IPS DF 6.9 (cell line): ENCODE results near the gene RYR1.

Experiments used
- DNase-seq: peaks from one replicate; pipeline ENCODE4 v3.0.0-alpha.2; 2013; ENCODE audit warnings: low read depth, low spot score
- H3K27ac ChIP-seq: one replicate; pipeline ENCODE4 v1.5.1; 2013; ENCODE audit warnings: low read length, control low read depth
- H3K27me3 ChIP-seq: 2 replicates; pipeline ENCODE4 v1.6.1; 2013; ENCODE audit warnings: mild to moderate bottlenecking, low read length; ENCODE audit not compliant: control insufficient read depth, insufficient read depth
- H3K36me3 ChIP-seq: 2 replicates; pipeline ENCODE4 v1.6.1; 2013; ENCODE audit warnings: low read length; ENCODE audit not compliant: control insufficient read depth, insufficient read depth
- H3K4me1 ChIP-seq: 2 replicates; pipeline ENCODE4 v1.6.1; 2013; ENCODE audit warnings: low read length; ENCODE audit not compliant: control insufficient read depth, insufficient read depth
- H3K4me3 ChIP-seq: 2 replicates; pipeline ENCODE4 v1.5.1; 2013; ENCODE audit warnings: mild to moderate bottlenecking, low read length
- H3K9me3 ChIP-seq: 2 replicates; pipeline ENCODE4 v1.6.1; 2013; ENCODE audit warnings: low read length, inconsistent platforms; ENCODE audit not compliant: control insufficient read depth, insufficient read depth
- WGBS: extraction: QIAGEN DNeasy Blood & Tissue Kit; methylation state at CpG from one replicate; pipeline ENCODE4 v1.1.7; 2013; ENCODE audit warnings: mixed read lengths, missing lambda C conversion rate; ENCODE audit not compliant: insufficient read length, insufficient coverage; 5-methylcytosine and 5-hydroxymethylcytosine counted together

Gene RYR1

DNA sequence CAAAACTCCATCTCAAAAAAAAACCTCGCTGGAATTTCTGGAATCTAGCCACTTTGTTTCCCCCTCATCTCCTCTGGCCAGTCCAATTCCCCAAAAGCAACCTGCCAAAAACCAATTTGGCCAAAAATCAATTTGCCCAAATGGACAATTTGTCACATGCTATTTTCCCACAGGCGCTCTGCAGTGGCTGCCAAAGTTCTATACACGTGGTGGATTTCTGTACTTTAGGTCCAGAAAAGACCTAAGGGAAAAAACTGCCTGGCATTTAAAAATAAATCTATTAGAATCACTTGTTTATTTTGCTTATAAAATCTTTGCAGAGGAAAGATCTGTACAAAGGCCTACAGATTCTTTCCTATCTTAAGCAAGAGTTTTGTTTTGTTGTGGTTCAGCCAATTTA, 104.9 kb downstream of the RYR1 start:
- H3K4me1 ChIP-seq = no peaks in the 10 kb centered on the region
- H3K27me3 ChIP-seq = no peaks in the 10 kb centered on the region
- peaks cover 10% of the 10 kb centered on the region for H3K36me3 ChIP-seq
- no peak overlapping the region for H3K27ac ChIP-seq
- no peak overlapping the region for H3K4me3 ChIP-seq
- DNase-seq = no peak
- no CpG with 5 or more reads among the region's 3 CpGs for WGBS
- peaks cover 9% of the 10 kb centered on the region; the same call in 1 of the 2 replicates for H3K9me3 ChIP-seq

DNA sequence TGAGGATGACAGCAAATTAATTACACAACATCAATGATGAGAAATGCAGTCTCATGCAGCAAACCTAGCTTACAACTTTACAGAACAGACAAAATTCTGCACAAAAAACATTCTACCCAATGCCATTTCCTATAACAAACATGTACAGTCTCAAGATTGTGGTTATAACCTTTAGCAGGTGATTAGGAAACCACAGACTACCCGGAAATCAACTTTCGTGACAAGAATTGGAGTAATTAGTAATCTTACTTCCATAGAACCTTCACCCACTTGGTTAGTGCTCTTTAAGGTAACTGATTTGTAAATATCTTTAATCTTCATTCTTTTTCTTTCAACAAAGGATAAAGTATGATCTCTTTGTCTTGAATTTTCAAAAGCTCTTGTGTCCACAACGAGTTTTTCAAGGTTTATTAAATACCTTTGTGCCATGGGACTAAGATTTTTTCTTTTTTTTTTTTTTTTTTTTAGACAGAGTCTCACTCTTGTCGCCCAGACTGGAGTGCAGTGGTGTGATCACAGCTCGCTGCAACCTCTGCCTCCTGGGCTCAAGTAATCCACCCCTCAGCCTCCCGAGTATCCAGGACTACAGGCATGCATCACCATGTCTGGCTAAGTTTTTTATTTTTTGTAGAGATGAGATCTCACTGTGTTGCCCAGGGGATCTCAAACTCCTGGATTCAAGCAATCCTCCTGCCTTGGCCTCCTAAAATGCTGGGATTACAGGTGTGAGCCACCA, 105.5 kb downstream of the RYR1 start:
- peaks cover 10% of the 10 kb centered on the region for H3K36me3 ChIP-seq
- no peaks in the 10 kb centered on the region for H3K4me1 ChIP-seq
- peaks cover 9% of the 10 kb centered on the region; the same call in 1 of the 2 replicates for H3K9me3 ChIP-seq
- H3K27me3 ChIP-seq = no peaks in the 10 kb centered on the region
- no peak for DNase-seq
- H3K4me3 ChIP-seq = no peak overlapping the region
- WGBS = no CpG with 5 or more reads among the region's 6 CpGs
- no peak overlapping the region for H3K27ac ChIP-seq

DNA sequence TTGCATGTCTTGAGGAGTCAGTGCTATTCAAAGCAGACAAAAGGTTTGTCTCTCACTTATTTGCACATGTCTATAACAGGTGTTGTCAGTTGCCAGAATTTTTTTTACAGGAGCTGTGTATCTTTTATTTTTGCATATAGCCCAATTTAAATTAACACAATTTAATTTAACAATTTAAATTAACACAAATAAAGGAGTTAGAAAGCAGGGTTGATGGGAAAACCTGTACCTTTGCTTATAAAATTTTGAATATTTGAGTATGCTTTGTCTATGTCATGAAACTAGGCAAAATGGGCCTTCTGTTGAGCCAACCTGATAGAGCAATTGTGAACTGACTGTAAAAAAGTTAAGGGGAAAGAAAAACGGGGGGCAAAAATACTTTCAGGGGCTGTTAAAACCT, 106.3 kb downstream of the RYR1 start:
- peaks cover 7% of the 10 kb centered on the region; the same call in 1 of the 2 replicates for H3K9me3 ChIP-seq
- DNase-seq = no peak
- WGBS = no CpG with 5 or more reads among the region's 1 CpG
- H3K4me3 ChIP-seq = no peak overlapping the region
- no peaks in the 10 kb centered on the region for H3K27me3 ChIP-seq
- H3K4me1 ChIP-seq = no peaks in the 10 kb centered on the region
- H3K36me3 ChIP-seq = peaks cover 7% of the 10 kb centered on the region
- H3K27ac ChIP-seq = no peak overlapping the region

DNA sequence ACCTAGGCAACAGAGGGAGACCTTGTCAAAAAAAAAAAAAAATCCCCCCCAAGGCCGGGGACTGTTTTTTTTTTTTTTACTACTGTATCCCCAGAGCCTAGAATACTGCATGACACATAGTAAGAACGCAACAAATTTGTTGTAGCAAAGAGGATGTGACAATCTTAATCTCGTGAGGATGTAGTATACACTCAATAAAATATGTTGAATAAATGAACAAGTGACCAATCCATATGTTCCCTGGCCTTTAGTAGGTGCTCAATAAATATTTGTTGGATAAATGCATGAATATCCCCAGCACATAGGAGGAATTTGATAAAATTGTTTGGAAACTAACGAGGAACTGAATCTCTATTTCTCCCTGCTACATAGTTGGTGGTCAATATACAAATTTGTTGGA, 108.5 kb downstream of the RYR1 start:
- Histone ChIP-seq H3K4me3 (no peak overlapping the region), H3K36me3 (no peaks in the 10 kb centered on the region), H3K27me3 (no peaks in the 10 kb centered on the region), H3K4me1 (no peaks in the 10 kb centered on the region), H3K9me3 (no peaks in the 10 kb centered on the region), H3K27ac (no peak overlapping the region)
- no peak for DNase-seq
- no CpG with 5 or more reads among the region's 4 CpGs for WGBS

DNA sequence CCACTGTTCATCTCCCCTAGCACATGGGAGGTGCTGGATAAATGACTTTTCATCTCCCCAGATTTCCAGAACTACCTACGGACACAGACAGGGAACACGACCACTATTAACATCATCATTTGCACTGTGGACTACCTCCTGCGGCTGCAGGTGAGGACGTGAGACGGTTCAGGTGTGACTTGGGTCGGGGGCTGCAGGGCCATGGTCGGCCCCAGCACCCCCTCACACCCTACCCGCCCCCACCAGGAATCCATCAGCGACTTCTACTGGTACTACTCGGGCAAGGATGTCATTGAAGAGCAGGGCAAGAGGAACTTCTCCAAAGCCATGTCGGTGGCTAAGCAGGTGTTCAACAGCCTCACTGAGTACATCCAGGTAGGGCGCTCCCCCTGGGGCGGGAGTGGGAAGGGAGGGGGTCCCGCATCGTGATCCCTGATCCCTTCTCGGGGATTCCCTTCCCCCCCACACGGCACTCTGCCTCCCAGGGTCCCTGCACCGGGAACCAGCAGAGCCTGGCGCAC, 109.9 kb downstream of the RYR1 start:
- no peak overlapping the region for H3K4me3 ChIP-seq

DNA sequence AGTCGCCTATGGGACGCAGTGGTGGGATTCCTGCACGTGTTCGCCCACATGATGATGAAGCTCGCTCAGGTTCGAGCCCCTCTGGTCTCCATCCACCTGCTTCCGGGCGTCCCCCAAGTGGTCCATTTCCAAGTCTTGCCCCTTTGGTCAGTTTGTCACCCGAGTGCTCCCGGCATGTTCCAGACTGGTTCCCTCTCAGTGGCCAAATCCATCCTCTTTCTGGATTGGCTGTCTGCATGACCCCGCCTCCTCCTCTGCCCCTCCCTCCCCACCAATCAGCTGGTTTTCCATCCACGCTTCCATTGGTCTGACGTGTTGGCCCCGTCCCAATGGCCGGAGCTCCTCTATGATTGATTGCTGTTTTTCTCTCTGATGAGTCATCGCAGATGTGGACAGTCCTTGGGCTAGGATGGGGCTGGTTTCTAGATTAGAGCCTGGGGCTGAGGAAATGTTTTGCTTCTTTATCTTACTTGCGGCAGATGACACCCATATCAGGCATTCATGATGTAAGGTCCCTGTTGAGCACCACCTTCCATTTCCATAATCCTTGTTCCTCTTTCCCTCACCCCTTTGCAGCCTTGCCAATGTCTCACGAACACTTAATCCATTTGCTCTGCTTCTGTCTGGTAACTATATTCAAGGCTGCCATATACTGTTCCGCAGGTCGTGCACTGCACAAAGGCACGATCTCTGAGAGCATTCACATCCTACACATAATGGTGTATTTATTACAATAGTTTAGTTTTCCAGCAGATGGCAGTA, 110.5 kb downstream of the RYR1 start:
- peak; percentile 35 for DNase-seq
- no peaks in the 10 kb centered on the region for H3K36me3 ChIP-seq
- H3K4me1 ChIP-seq = no peaks in the 10 kb centered on the region; the same call in 1 of the 2 replicates
- H3K27ac ChIP-seq = no peak overlapping the region
- no CpG with 5 or more reads among the region's 21 CpGs for WGBS
- no peak overlapping the region for H3K4me3 ChIP-seq
- no peaks in the 10 kb centered on the region for H3K9me3 ChIP-seq
- H3K27me3 ChIP-seq = no peaks in the 10 kb centered on the region

More for the DNA sequence above, 109.9 kb downstream of the RYR1 start:
- Histone ChIP-seq H3K36me3 (no peaks in the 10 kb centered on the region), H3K9me3 (no peaks in the 10 kb centered on the region), H3K27ac (no peak overlapping the region), H3K27me3 (no peaks in the 10 kb centered on the region), H3K4me1 (no peaks in the 10 kb centered on the region; the same call in 1 of the 2 replicates)
- DNase-seq = no peak
- no CpG with 5 or more reads among the region's 19 CpGs for WGBS

DNA sequence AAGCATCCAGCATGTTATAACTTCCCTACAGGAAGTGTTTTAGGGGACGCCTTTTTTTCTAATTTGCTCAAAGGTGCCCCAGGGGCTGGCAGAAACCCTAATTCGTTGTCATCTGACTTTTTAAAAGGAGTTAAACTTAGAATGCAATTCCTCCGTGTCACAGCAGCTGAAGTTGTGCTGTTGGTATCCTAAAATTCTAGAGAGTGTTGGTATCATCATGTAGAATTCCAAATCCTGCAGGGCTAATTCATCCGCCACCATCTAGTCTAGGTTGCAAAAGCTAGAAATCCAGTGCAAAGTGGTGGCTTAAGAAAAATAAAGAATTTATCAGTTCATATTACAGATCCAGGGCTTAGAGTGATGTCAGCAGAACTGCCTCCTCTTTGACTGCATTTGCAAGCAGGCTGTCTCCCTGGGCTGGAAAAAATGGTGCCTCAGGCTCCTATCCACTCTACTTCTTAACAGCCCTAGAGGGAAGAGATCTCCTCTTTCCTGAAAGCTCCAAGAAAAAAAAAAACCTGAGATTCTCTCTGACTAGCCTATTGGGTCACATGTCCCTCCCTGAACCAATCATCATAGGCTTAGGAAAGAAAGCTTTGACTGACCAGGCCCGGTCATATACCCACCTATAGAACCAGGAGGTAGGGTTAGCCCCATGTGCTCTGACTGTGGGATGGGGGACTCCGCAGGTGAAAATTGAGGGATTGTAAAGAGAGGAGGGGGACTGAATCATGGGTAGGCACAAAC, 111.3 kb downstream of the RYR1 start:
- no CpG with 5 or more reads among the region's 6 CpGs for WGBS
- Histone ChIP-seq H3K27me3 (no peaks in the 10 kb centered on the region), H3K4me1 (no peaks in the 10 kb centered on the region; the same call in 1 of the 2 replicates), H3K9me3 (no peaks in the 10 kb centered on the region), H3K36me3 (no peaks in the 10 kb centered on the region), H3K27ac (no peak overlapping the region), H3K4me3 (no peak overlapping the region)
- no peak for DNase-seq

DNA sequence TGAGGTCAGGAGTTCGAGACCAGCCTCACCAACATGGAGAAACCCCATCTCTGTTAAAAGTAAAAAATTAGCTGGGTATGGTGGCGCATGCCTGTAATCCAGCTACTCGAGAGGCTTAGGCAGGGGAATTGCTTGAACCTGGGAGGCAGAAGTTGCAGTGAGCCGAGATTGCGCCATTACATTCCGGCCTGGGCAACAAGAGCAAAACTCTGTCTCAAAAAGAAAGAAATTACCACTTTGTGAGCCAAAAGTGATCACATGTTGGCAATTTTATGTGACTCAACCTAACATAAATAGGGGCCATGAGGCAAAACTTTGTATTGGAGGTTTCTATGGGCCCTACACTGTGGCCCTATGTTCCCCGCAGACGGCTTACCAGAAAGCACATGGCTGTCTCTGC, 112.1 kb downstream of the RYR1 start:
- Histone ChIP-seq H3K27ac (no peak overlapping the region), H3K36me3 (no peaks in the 10 kb centered on the region), H3K4me3 (no peak overlapping the region), H3K9me3 (no peaks in the 10 kb centered on the region), H3K4me1 (no peaks in the 10 kb centered on the region; the same call in 1 of the 2 replicates), H3K27me3 (no peaks in the 10 kb centered on the region)
- no peak for DNase-seq
- no CpG with 5 or more reads among the region's 8 CpGs for WGBS

DNA sequence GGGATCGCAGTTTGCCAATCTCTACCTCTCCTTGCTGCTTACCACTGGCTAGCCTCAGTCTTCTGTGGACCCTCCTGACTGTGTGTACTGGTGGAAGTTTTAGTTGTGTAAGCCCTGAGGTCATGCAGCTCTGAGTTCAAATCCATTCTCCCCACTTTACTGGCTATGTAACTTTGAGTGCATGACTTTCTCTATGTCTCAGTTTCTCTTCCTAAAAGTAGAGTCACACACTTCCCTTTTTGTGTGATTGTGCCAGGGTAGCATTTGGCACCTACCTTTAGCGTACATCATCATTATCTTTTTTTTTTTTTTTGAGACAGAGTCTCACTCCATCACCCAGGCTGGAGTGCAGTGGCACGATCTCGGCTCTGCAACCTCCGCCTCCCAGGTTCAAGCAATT, 113.9 kb downstream of the RYR1 start:
- Histone ChIP-seq H3K36me3 (peaks cover 4% of the 10 kb centered on the region; the same call in 1 of the 2 replicates), H3K9me3 (no peaks in the 10 kb centered on the region), H3K27me3 (no peaks in the 10 kb centered on the region), H3K4me1 (no peaks in the 10 kb centered on the region; the same call in 1 of the 2 replicates), H3K4me3 (no peak overlapping the region), H3K27ac (no peak overlapping the region)
- WGBS = no CpG with 5 or more reads among the region's 5 CpGs
- no peak for DNase-seq

DNA sequence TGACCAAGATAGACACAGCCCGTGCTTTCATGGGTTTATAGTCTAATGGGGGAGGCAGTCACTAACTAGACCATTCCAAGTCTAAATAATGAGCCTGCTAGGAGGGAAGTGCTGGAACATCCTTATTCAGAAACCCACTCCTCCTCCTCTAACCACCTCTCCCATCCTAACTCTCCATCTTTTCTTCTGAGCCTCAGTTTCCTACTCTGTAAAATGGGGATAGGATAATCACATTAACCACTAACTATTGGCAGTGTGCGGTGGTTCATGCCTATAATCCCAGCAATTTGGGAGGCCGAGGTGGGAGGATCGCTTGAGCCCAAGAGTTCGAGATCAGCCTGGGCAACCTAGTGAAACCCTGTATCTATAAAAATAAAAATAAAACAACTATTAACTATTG, 115.6 kb downstream of the RYR1 start:
- H3K27me3 ChIP-seq = no peaks in the 10 kb centered on the region
- no peaks in the 10 kb centered on the region; the same call in 1 of the 2 replicates for H3K4me1 ChIP-seq
- H3K9me3 ChIP-seq = no peaks in the 10 kb centered on the region
- DNase-seq = no peak
- H3K4me3 ChIP-seq = no peak overlapping the region
- H3K36me3 ChIP-seq = peaks cover 4% of the 10 kb centered on the region; the same call in 1 of the 2 replicates
- no CpG with 5 or more reads among the region's 5 CpGs for WGBS
- no peak overlapping the region for H3K27ac ChIP-seq
